Measurements from ENCODE around the gene MAFB. TPM values are rescaled to one million over a fixed set of nuclear protein-coding genes. Genes with fewer than 3 reads are reported as not detected.

Gene MAFB
- total RNA-seq, 4 donors from 2014 or later: 25.7 to 89.4 (median 69.2) TPM

- TF ChIP-seq, protein P1, sequence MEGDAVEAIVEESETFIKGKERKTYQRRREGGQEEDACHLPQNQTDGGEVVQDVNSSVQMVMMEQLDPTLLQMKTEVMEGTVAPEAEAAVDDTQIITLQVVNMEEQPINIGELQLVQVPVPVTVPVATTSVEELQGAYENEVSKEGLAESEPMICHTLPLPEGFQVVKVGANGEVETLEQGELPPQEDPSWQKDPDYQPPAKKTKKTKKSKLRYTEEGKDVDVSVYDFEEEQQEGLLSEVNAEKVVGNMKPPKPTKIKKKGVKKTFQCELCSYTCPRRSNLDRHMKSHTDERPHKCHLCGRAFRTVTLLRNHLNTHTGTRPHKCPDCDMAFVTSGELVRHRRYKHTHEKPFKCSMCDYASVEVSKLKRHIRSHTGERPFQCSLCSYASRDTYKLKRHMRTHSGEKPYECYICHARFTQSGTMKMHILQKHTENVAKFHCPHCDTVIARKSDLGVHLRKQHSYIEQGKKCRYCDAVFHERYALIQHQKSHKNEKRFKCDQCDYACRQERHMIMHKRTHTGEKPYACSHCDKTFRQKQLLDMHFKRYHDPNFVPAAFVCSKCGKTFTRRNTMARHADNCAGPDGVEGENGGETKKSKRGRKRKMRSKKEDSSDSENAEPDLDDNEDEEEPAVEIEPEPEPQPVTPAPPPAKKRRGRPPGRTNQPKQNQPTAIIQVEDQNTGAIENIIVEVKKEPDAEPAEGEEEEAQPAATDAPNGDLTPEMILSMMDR (IDR thresholded peaks at IDR 0.05): no peak
- no peak for TF ChIP-seq POLR2AphosphoS5 (IDR thresholded peaks at IDR 0.05)
- TF ChIP-seq POLR2A (IDR thresholded peaks at IDR 0.05): no peak
- TF ChIP-seq EP300 (IDR thresholded peaks at IDR 0.05): no peak
- WGBS: 63% methylated on average over 12 of the region's 14 CpGs
These were observed 24.8 kb downstream of the MAFB start for GRCh38 chr20:40663991-40664880.

DNA sequence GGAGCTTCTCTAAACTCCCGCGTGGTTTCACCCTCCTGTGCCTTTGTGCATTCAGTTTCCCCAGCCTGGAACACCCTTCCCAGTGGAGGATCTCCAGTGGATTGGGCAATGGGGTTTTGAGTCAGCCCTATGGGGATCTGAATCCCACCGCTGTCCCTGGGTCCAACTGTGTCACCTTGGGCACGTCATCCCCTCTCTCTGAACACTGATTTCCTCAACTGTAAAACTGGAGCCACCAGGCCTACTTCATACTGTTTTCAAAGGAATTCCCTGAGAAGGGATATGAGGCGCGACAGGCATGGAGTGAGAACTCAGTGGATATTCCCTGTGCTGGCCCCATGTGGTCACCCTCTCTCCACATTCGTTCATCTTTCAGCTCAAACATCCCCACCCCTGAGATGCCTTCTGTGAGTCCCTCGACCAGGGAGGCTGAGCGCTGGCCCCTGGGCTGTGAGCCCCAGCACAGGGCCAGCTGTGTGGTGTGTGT is 25.7 kb downstream of the MAFB start:
- H3K27me3 ChIP-seq: no peaks in the 10 kb centered on the region
- 78% methylated on average over 9 of the region's 9 CpGs for WGBS
- no peak overlapping the region for H3K27ac ChIP-seq
- no peak for DNase-seq (ENCODE audit: low spot score in 2 of 2)
- no peak for TF ChIP-seq POLR2A (IDR thresholded peaks at IDR 0.05)
- TF ChIP-seq, protein P1 (IDR thresholded peaks at IDR 0.05): no peak
- TF ChIP-seq POLR2AphosphoS5 (IDR thresholded peaks at IDR 0.05): no peak
- TF ChIP-seq EP300 (IDR thresholded peaks at IDR 0.05): no peak
- H3K9me3 ChIP-seq: no peaks in the 10 kb centered on the region
- no peak overlapping the region for H3K4me3 ChIP-seq
- no peaks in the 10 kb centered on the region for H3K36me3 ChIP-seq
- H3K4me1 ChIP-seq: peaks cover 12% of the 10 kb centered on the region

More at GRCh38 chr20:40663991-40664880, 24.8 kb downstream of the MAFB start:
- Histone ChIP-seq H3K4me3 (no peak overlapping the region), H3K9me3 (no peaks in the 10 kb centered on the region), H3K36me3 (no peaks in the 10 kb centered on the region), H3K4me1 (peaks cover 12% of the 10 kb centered on the region), H3K27ac (no peak overlapping the region), H3K27me3 (no peaks in the 10 kb centered on the region)
- no peak for DNase-seq (ENCODE audit: low spot score in 2 of 2)

DNA sequence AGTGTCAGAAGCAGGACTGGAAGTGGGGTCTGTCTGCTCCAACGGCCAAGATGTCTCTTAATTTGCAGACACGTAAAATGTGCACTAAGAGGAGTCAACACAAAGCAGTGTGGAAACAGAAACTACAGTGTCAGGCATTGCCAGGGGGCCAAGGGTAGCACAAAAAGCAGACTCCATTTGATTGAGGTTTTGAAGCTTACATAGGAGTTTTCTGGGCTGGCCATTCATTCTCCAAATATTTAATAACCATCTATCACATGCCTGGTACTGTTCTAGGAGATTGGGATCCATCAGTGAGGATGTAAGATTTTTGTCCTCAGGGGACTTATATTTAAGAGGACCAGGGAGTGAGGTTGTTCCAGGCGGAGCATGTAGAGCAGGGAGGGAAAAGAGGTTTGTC is 29.5 kb downstream of the MAFB start:
- Histone ChIP-seq H3K9me3 (no peaks in the 10 kb centered on the region), H3K4me1 (peaks cover 28% of the 10 kb centered on the region), H3K27me3 (no peaks in the 10 kb centered on the region), H3K4me3 (no peak overlapping the region), H3K27ac (no peak overlapping the region), H3K36me3 (no peaks in the 10 kb centered on the region)
- TF ChIP-seq POLR2A (IDR thresholded peaks at IDR 0.05) (no peak), EP300 (IDR thresholded peaks at IDR 0.05) (no peak), POLR2AphosphoS5 (IDR thresholded peaks at IDR 0.05) (no peak)
- TF ChIP-seq, protein P1 (IDR thresholded peaks at IDR 0.05): no peak
- no peak for DNase-seq (ENCODE audit: low spot score in 2 of 2)
- WGBS: 93% methylated on average over 3 of the region's 3 CpGs

DNA sequence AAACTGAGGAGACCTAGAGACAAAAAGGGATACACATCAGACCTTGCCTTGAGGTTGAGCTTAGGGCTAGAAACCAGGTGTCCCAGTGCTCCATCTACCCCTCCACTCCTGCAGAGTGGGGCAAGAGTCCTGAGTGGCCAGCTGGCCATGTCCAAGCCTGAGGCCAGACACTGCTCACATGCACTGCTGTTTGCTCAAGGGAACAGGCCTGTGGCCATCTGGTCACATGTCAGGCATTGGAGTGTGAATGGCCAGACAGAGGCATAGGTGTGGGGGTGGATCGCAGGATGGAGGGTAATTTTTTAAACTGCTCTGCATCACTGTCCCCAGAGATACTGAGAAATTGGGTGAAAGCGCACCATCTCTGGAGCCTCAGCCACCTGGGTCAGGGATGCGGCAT is 30.5 kb downstream of the MAFB start:
- Histone ChIP-seq H3K4me1 (peaks cover 24% of the 10 kb centered on the region), H3K27me3 (no peaks in the 10 kb centered on the region), H3K27ac (peak overlapping the region; percentile 45), H3K4me3 (no peak overlapping the region), H3K9me3 (no peaks in the 10 kb centered on the region), H3K36me3 (no peaks in the 10 kb centered on the region)
- TF ChIP-seq POLR2AphosphoS5 (IDR thresholded peaks at IDR 0.05) (no peak), EP300 (IDR thresholded peaks at IDR 0.05) (no peak), POLR2A (IDR thresholded peaks at IDR 0.05) (no peak)
- TF ChIP-seq, protein P1 (IDR thresholded peaks at IDR 0.05): no peak
- 89% methylated on average over 2 of the region's 3 CpGs for WGBS
- DNase-seq (ENCODE audit: low spot score in 2 of 2): no peak

GRCh38 chr20:40657526-40657925 is 31.5 kb downstream of the MAFB start:
- Histone ChIP-seq H3K27ac (peak overlapping the region; percentile 70), H3K4me1 (peaks cover 24% of the 10 kb centered on the region), H3K27me3 (no peaks in the 10 kb centered on the region), H3K9me3 (no peaks in the 10 kb centered on the region), H3K36me3 (no peaks in the 10 kb centered on the region), H3K4me3 (no peak overlapping the region)
- no peak for DNase-seq (ENCODE audit: low spot score in 2 of 2)
- WGBS: 70% methylated on average over 4 of the region's 4 CpGs
- TF ChIP-seq POLR2AphosphoS5 (IDR thresholded peaks at IDR 0.05) (no peak), POLR2A (IDR thresholded peaks at IDR 0.05) (no peak), EP300 (IDR thresholded peaks at IDR 0.05) (no peak)
- TF ChIP-seq, protein P1 (IDR thresholded peaks at IDR 0.05): no peak
